Naive B cell (primary cell): Measurements from ENCODE around the gene SLC33A1. TPM values are rescaled to one million over a fixed set of nuclear protein-coding genes. Genes with fewer than 3 reads are reported as not detected.

Experiments used
- ATAC-seq, 2 donors: fragments of 150-1000 bp; cut with Tn5 transposase; 2 replicates each; pipeline ENCODE4 v1.10.0; 2021; ENCODE audit warnings: low read depth in 2 of 2, mild to moderate bottlenecking in 2 of 2, moderate library complexity in 2 of 2
- DNase-seq: peaks from one replicate; pipeline ENCODE4 v3.0.0; 2022
- H3K27ac Mint-ChIP-seq, 6 donors: one replicate each; pipeline ENCODE4 v1.8.0; 2020 to 2022; ENCODE audit warnings: mild to moderate bottlenecking in 6 of 6, mixed read lengths in 6 of 6, moderate library complexity in 5 of 6, inconsistent platforms in 2 of 6
- H3K27me3 Mint-ChIP-seq, 3 donors: one replicate each; pipeline ENCODE4 v1.8.0; 2021 to 2022; ENCODE audit warnings: mixed read lengths in 3 of 3, mild to moderate bottlenecking in 1 of 3
- H3K36me3 Mint-ChIP-seq, 2 donors: one replicate each; pipeline ENCODE4 v1.8.0; 2020 to 2022; ENCODE audit warnings: mixed read lengths in 2 of 2, inconsistent platforms in 1 of 2, mild to moderate bottlenecking in 1 of 2
- H3K4me1 Mint-ChIP-seq, 3 donors: one replicate each; pipeline ENCODE4 v1.8.0; 2020 to 2022; ENCODE audit warnings: mixed read lengths in 3 of 3, inconsistent platforms in 1 of 3, mild to moderate bottlenecking in 1 of 3, moderate library complexity in 1 of 3
- H3K4me3 Mint-ChIP-seq, 8 donors: one replicate each; pipeline ENCODE4 v1.8.0; 2020 to 2022; ENCODE audit warnings: mild to moderate bottlenecking in 8 of 8, mixed read lengths in 8 of 8, moderate library complexity in 8 of 8, inconsistent platforms in 2 of 8
- H3K9me3 Mint-ChIP-seq, 7 donors: one replicate each; pipeline ENCODE4 v1.8.0; 2020 to 2022; ENCODE audit warnings: mixed read lengths in 7 of 7, mild to moderate bottlenecking in 5 of 7, inconsistent platforms in 2 of 7, moderate library complexity in 1 of 7
- polyA plus RNA-seq, 6 donors: library from polyadenylated mRNA; unstranded; fragments of 300-500 nt; fragmentation: Illumina TruSeq; gene quantifications; one replicate each; pipeline ENCODE4 v1.2.3, GENCODE V29; 2021; ENCODE audit warnings: low read depth in 6 of 6

The SLC33A1 gene
- polyA plus RNA-seq, 6 donors from 2014 or later = 10.5 to 21.1 (median 13.9) TPM

DNA sequence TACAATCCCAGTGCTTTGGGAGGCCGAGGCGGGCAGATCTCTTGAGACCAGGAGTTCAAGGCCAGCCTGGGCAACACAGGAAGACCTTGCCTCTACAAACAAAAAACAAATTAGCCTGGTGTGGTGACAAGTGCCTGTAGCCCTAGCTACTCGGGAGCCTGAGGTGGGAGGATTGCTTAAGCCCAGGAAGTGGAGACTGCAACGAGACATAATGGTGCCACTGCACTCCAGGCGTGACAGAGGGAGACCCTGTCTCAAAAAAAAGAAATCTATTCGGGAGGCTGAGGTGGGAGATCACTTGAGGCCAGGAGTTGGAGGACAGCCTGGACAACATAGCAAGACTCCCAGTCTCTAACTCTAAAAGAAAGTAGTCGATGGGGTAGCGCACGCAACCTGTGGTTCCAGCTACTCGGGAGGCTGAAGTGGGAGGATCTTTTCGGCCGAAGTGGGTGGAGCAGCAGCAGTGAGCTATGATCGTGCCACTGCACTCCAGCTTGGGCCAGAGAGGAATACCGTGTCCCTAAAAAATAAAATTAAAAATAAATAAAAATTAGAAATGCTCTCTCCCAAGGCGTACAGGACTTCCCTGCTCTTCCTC is 48.9 kb downstream of the SLC33A1 start:
- peak overlapping the region; percentile 80 to 92 (median 90) for H3K4me3 Mint-ChIP-seq
- no peaks in the 10 kb centered on the region for H3K36me3 Mint-ChIP-seq
- DNase-seq (no peak), ATAC-seq (peak in 1 of 2 donors; percentile 1)
- peaks cover 3 to 14% (median 8%) of the 10 kb centered on the region in 3 donors for H3K4me1 Mint-ChIP-seq
- H3K27ac Mint-ChIP-seq = peak overlapping the region in 3 of 6 donors; percentile 51 to 78 (median 72)
- H3K27me3 Mint-ChIP-seq = peaks cover 6 to 9% (median 6%) of the 10 kb centered on the region in 3 donors
- no peaks in the 10 kb centered on the region for H3K9me3 Mint-ChIP-seq

DNA sequence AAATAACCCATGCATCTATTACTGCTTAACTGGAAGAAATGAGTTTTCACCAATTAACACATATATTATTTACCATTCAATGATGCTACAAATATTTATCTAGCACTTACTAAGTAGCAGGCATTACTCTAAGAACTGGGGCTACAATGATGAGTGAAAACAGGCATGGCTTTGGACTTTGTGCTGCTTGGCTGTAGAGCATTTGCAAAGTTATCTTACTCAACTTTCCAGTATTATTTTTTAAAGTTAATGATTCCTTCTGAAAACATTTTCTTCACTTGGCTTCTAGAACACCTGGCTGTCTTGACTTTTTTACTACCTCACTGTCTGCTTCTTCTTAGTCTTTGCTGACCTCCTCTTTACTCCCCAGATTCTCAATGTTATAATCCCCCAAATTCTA is 49.9 kb downstream of the SLC33A1 start:
- no peaks in the 10 kb centered on the region for H3K36me3 Mint-ChIP-seq
- peaks cover 3 to 4% (median 3%) of the 10 kb centered on the region in 3 donors for H3K27me3 Mint-ChIP-seq
- ATAC-seq (no peak), DNase-seq (no peak)
- peak overlapping the region in 2 of 6 donors; percentile 19 to 59 for H3K27ac Mint-ChIP-seq
- peaks cover 3 to 14% (median 8%) of the 10 kb centered on the region in 3 donors for H3K4me1 Mint-ChIP-seq
- H3K4me3 Mint-ChIP-seq = peak overlapping the region in 4 of 8 donors; percentile 7 to 90 (median 36)
- no peaks in the 10 kb centered on the region for H3K9me3 Mint-ChIP-seq

DNA sequence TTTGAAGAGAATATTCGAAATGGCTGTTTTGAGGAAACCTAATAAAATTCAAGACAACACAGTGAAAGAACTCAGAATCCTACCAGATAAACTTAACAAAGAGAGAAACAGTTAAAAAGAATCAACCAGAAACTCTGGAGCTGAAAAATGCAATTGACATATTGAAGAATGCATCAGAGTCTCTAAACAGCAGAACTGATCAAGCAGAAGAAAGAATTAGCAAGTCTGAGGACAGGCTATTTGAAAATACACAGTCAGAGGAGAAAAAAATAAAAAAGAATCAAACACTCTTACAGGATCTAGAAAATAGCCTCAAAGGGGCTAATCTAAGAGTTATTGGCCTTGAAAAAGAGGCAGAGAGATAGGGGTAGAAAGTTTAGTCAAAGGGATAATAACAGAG is 61.7 kb downstream of the SLC33A1 start:
- no peak for DNase-seq
- H3K4me1 Mint-ChIP-seq = no peaks in the 10 kb centered on the region
- H3K27ac Mint-ChIP-seq = no peak overlapping the region
- peaks cover 18 to 20% of the 10 kb centered on the region in 2 donors for H3K36me3 Mint-ChIP-seq
- H3K27me3 Mint-ChIP-seq = no peaks in the 10 kb centered on the region
- no peak for ATAC-seq
- H3K9me3 Mint-ChIP-seq = peaks cover 0 to 6% (median 2%) of the 10 kb centered on the region in 7 donors
- H3K4me3 Mint-ChIP-seq = no peak overlapping the region

- Mint-ChIP-seq H3K27ac (no peak overlapping the region), H3K9me3 (peaks cover 0 to 6% (median 2%) of the 10 kb centered on the region in 7 donors), H3K4me3 (no peak overlapping the region), H3K4me1 (peaks cover 0 to 1% (median 0%) of the 10 kb centered on the region in 3 donors), H3K27me3 (no peaks in the 10 kb centered on the region), H3K36me3 (peaks cover 20% of the 10 kb centered on the region in 2 donors)
- ATAC-seq (no peak), DNase-seq (no peak)
These were observed 63.0 kb downstream of the SLC33A1 start for GRCh38 chr3:155791190-155791589.

DNA sequence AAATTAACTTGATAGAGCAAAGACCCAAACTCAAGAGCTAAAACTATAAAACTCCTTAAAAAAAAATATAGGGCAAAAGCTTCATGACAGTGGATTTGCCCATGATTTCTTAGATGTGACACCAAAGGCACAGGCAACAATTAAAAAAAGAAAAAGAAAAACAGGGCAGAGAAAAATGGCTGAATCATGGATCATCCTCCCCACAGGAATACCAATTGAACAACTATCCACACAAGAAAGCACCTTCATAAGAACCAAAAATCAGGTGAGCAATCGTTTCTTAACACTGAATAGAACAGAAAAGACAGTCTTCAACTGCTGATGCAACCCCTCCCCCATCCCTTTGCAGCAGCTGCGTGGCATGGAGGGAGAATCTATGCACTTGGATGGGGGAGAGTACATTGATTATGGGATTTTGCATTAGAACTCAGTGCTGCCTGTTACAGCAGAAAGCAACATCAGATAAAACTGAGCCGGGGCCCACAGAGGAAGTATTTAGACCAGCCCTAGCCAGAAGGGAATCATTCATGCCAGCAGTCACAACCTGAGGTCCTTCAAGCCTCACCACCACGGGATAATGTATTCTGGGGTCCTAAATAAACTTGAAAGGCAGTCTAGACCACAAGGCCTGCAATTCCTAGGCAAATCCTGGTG is 63.8 kb downstream of the SLC33A1 start:
- peaks cover 22 to 27% of the 10 kb centered on the region in 2 donors for H3K36me3 Mint-ChIP-seq
- H3K27ac Mint-ChIP-seq = no peak overlapping the region
- ATAC-seq (no peak), DNase-seq (no peak)
- H3K27me3 Mint-ChIP-seq = no peaks in the 10 kb centered on the region
- no peak overlapping the region for H3K4me3 Mint-ChIP-seq
- peaks cover 0 to 6% (median 2%) of the 10 kb centered on the region in 7 donors for H3K9me3 Mint-ChIP-seq
- peaks cover 3 to 9% (median 4%) of the 10 kb centered on the region in 3 donors for H3K4me1 Mint-ChIP-seq

- H3K27me3 Mint-ChIP-seq = no peaks in the 10 kb centered on the region
- peaks cover 3 to 11% (median 4%) of the 10 kb centered on the region in 3 donors for H3K4me1 Mint-ChIP-seq
- ATAC-seq = no peak
- peak overlapping the region in 3 of 6 donors; percentile 67 to 95 (median 79) for H3K27ac Mint-ChIP-seq
- DNase-seq = no peak
- H3K4me3 Mint-ChIP-seq = no peak overlapping the region
- peaks cover 0 to 18% (median 9%) of the 10 kb centered on the region in 7 donors for H3K9me3 Mint-ChIP-seq
- peaks cover 8 to 12% of the 10 kb centered on the region in 2 donors for H3K36me3 Mint-ChIP-seq
These were observed 68.4 kb downstream of the SLC33A1 start for GRCh38 chr3:155785662-155786295.

- Mint-ChIP-seq H3K27me3 (no peaks in the 10 kb centered on the region), H3K27ac (no peak overlapping the region), H3K36me3 (peaks cover 22 to 24% of the 10 kb centered on the region in 2 donors), H3K9me3 (peaks cover 0 to 18% (median 9%) of the 10 kb centered on the region in 7 donors), H3K4me1 (peaks cover 3 to 11% (median 4%) of the 10 kb centered on the region in 3 donors), H3K4me3 (peak overlapping the region in 1 of 8 donors; percentile 48)
- no peak for ATAC-seq
- DNase-seq = no peak
These were observed 71.8 kb downstream of the SLC33A1 start for GRCh38 chr3:155782390-155782953.

DNA sequence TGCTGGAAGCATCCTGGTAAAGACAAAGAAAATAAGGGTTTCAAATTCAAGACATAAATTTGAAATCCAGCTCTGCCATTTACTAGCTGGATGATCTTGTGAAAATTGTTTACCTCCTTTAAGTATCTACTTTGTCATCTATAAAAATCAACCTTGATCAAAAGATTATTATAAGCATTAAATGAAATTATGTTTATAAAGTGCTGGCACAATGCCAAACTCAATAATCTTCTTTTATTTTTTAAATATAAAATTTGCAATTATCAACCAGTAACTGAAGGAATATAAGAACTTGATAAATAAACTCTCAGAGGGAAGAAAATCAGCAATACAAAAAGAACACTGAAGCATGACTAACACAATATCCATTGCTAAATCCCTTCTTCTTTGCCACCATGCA is 73.9 kb downstream of the SLC33A1 start:
- Mint-ChIP-seq H3K4me3 (no peak overlapping the region), H3K36me3 (peaks cover 14 to 20% of the 10 kb centered on the region in 2 donors), H3K27ac (no peak overlapping the region), H3K9me3 (peaks cover 0 to 18% (median 9%) of the 10 kb centered on the region in 7 donors), H3K27me3 (no peaks in the 10 kb centered on the region), H3K4me1 (peaks cover 0 to under 1% (median 0%) of the 10 kb centered on the region in 3 donors)
- no peak for ATAC-seq
- DNase-seq = no peak

DNA sequence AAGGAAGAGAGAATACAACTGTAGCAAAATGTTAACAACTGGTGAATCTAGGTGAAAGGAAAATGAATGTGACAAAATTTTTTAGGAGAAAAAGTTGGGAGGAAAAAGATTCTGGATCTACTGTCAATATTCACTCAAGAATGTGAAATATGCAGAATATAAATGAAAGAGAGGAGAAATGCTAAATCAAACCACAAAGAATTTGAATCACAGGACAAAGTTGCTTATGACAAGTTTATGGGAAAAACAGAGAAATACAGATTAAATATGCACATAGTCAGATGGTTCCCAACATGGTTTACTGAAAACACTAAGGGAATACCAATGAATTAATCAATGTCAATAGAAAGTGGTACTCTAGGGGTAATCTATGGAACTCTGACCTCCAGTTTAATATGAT is 75.8 kb downstream of the SLC33A1 start:
- H3K27me3 Mint-ChIP-seq = no peaks in the 10 kb centered on the region
- DNase-seq (no peak), ATAC-seq (no peak)
- peaks cover 14 to 25% of the 10 kb centered on the region in 2 donors for H3K36me3 Mint-ChIP-seq
- H3K4me1 Mint-ChIP-seq = no peaks in the 10 kb centered on the region
- H3K4me3 Mint-ChIP-seq = no peak overlapping the region
- H3K27ac Mint-ChIP-seq = no peak overlapping the region
- H3K9me3 Mint-ChIP-seq = peaks cover 0 to 17% (median 9%) of the 10 kb centered on the region in 7 donors

GRCh38 chr3:155772801-155773200 is 81.4 kb downstream of the SLC33A1 start:
- no peak overlapping the region for H3K27ac Mint-ChIP-seq
- ATAC-seq (no peak), DNase-seq (no peak)
- no peak overlapping the region for H3K4me3 Mint-ChIP-seq
- H3K4me1 Mint-ChIP-seq = no peaks in the 10 kb centered on the region
- H3K36me3 Mint-ChIP-seq = peaks cover 8 to 26% of the 10 kb centered on the region in 2 donors
- H3K9me3 Mint-ChIP-seq = peaks cover 0 to 13% (median 7%) of the 10 kb centered on the region in 7 donors
- no peaks in the 10 kb centered on the region for H3K27me3 Mint-ChIP-seq

DNA sequence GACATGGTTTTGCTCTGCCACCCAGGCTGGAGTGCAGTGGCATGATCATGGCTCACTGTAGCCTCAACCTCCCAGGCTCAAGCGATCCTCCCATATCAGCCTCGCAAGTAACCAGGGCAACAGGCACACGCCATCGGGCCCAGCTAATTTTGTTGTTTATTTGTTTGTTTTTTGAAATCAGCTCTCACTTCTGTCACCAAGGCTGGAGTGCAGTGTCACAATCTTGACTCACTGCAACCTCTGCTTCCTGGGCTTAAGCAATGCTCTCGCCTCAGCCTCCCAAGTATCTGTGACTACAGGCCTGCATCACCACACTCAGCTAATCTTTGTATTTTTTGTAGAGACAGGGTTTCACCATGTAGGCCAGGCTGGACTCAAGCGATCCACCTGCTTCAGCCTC is 83.1 kb downstream of the SLC33A1 start:
- H3K9me3 Mint-ChIP-seq = peaks cover 0 to 13% (median 7%) of the 10 kb centered on the region in 7 donors
- no peaks in the 10 kb centered on the region for H3K4me1 Mint-ChIP-seq
- ATAC-seq = no peak
- H3K4me3 Mint-ChIP-seq = no peak overlapping the region
- no peak overlapping the region for H3K27ac Mint-ChIP-seq
- H3K36me3 Mint-ChIP-seq = peaks cover 8 to 22% of the 10 kb centered on the region in 2 donors
- no peak for DNase-seq
- H3K27me3 Mint-ChIP-seq = no peaks in the 10 kb centered on the region
